Endothelial cell (in vitro differentiated cells): ENCODE measurements around the gene SEC23IP. TPM values are rescaled to one million over a fixed set of nuclear protein-coding genes. Genes with fewer than 3 reads are reported as not detected.
"Not testable (repeated sequence)": the region's sequence is repeated elsewhere in the genome, so short reads cannot be mapped to it uniquely, and the experiment has no call there.

Source experiments
- DNase-seq: peaks from one replicate; pipeline ENCODE4 v3.0.0; 2021; ENCODE audit warnings: low spot score
- H3K27ac Mint-ChIP-seq: one replicate; pipeline ENCODE4 v1.8.0; 2021; ENCODE audit warnings: mixed read lengths, inconsistent platforms; ENCODE audit not compliant: unreplicated experiment
- H3K27me3 Mint-ChIP-seq: one replicate; pipeline ENCODE4 v1.8.0; 2021; ENCODE audit warnings: mild to moderate bottlenecking, moderate library complexity, mixed read lengths, inconsistent platforms; ENCODE audit not compliant: unreplicated experiment
- H3K36me3 Mint-ChIP-seq: one replicate; pipeline ENCODE4 v1.8.0; 2021; ENCODE audit warnings: mild to moderate bottlenecking, low read depth, mixed read lengths, inconsistent platforms; ENCODE audit not compliant: unreplicated experiment
- H3K4me1 Mint-ChIP-seq: one replicate; pipeline ENCODE4 v1.8.0; 2021; ENCODE audit warnings: mild to moderate bottlenecking, mixed read lengths, inconsistent platforms; ENCODE audit not compliant: unreplicated experiment
- H3K4me3 Mint-ChIP-seq: one replicate; pipeline ENCODE4 v1.8.0; 2021; ENCODE audit warnings: mild to moderate bottlenecking, mixed read lengths, inconsistent platforms; ENCODE audit not compliant: unreplicated experiment
- H3K9me3 Mint-ChIP-seq: one replicate; pipeline ENCODE4 v1.8.0; 2021; ENCODE audit warnings: mixed read lengths, inconsistent platforms; ENCODE audit not compliant: unreplicated experiment
- CTCF ChIP-seq: fragments of 200-600 bp; sonication (generic); IDR thresholded peaks from one replicate; pipeline ENCODE4 v1.5.0; 2021; ENCODE audit warnings: antibody characterized with exemption; ENCODE audit not compliant: unreplicated experiment
- total RNA-seq: library from RNA; stranded (reverse); fragmentation: NEBNext Ultra II Directional; extraction: Animal tissue kit (Norgen Biotek cat#: 25700); gene quantifications from one replicate; pipeline ENCODE4 v1.2.1, GENCODE V29; 2021; ENCODE audit not compliant: unreplicated experiment

The SEC23IP gene
- total RNA-seq, 1 donor from 2014 or later = 68.7 TPM

DNA sequence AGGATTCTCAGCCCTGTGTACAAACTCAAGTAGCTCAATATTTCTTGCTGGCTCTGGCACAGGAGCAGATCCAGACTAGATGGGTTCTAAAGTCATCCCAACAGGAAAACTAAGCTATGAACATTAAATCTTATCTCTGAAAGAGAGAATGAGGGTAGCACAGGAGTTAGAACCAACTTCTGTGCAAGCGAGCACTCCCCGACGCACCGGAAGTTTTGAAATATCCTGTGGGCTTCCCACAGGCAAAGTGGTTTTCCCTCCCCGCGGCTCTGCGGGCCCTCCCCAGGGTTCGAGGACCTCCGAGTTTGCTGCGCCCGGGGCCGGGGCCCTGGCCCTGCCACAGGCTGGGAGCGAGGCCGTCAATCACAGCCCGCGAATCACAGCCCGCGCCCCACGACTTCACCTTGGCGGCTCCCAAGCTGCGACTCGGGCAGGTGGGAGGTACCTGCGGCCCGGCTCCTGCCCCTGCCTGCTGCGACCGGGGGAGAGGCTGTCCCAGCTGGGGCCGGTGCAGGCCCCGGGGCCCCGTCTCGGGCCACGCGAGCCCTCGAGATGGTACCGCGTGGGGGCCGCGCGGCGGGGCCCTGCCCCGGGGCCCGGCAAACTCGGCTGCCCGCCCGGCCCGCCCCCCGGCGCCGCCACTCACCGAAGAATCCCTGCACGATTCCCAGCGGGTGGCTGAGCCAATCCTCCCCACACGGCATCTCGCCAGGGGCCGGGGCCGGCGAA lies 20.5 kb upstream of the SEC23IP start:
- Mint-ChIP-seq H3K36me3 (peaks cover 7% of the 10 kb centered on the region), H3K9me3 (no peaks in the 10 kb centered on the region), H3K4me3 (peak overlapping the region; percentile 99), H3K4me1 (peaks cover 30% of the 10 kb centered on the region), H3K27ac (peak overlapping the region; percentile 93), H3K27me3 (peaks cover 8% of the 10 kb centered on the region)
- DNase-seq = peak; percentile 42
- TF ChIP-seq CTCF = no peak

GRCh38 chr10:119872610-119872859 lies 20.0 kb upstream of the SEC23IP start, which contains the start of gene MCMBP:
MCMBP (minus strand) TSS chr10:119872843; CDS start chr10:119872584, 259 bp downstream.
- Mint-ChIP-seq H3K9me3 (no peaks in the 10 kb centered on the region), H3K27me3 (peaks cover 8% of the 10 kb centered on the region), H3K36me3 (peaks cover 7% of the 10 kb centered on the region), H3K4me3 (peak within 1 kb of the TSS; percentile 99), H3K4me1 (peaks cover 30% of the 10 kb centered on the region), H3K27ac (peak within 1 kb of the TSS; percentile 93)
- no peak for DNase-seq
- no peak for TF ChIP-seq CTCF

GRCh38 chr10:119872860-119873681 lies 19.5 kb upstream of the SEC23IP start:
- DNase-seq = peak; percentile 87
- H3K27ac Mint-ChIP-seq = peak overlapping the region; percentile 33
- H3K9me3 Mint-ChIP-seq = no peaks in the 10 kb centered on the region
- peak overlapping the region; percentile 92 for H3K4me3 Mint-ChIP-seq
- peaks cover 30% of the 10 kb centered on the region for H3K4me1 Mint-ChIP-seq
- TF ChIP-seq CTCF = no peak
- peaks cover 7% of the 10 kb centered on the region for H3K36me3 Mint-ChIP-seq
- H3K27me3 Mint-ChIP-seq = peaks cover 8% of the 10 kb centered on the region

- TF ChIP-seq CTCF = no peak
- peaks cover 4% of the 10 kb centered on the region for H3K4me1 Mint-ChIP-seq
- no peaks in the 10 kb centered on the region for H3K36me3 Mint-ChIP-seq
- no peak for DNase-seq
- H3K27me3 Mint-ChIP-seq = no peaks in the 10 kb centered on the region
- no peaks in the 10 kb centered on the region for H3K9me3 Mint-ChIP-seq
- H3K4me3 Mint-ChIP-seq = no peak overlapping the region
- H3K27ac Mint-ChIP-seq = no peak overlapping the region
Measured at GRCh38 chr10:119878524-119878923, 14.0 kb upstream of the SEC23IP start.

GRCh38 chr10:119883901-119884611 lies 8.5 kb upstream of the SEC23IP start:
- H3K4me3 Mint-ChIP-seq, H3K9me3 Mint-ChIP-seq, H3K27me3 Mint-ChIP-seq, DNase-seq, H3K27ac Mint-ChIP-seq, H3K36me3 Mint-ChIP-seq, H3K4me1 Mint-ChIP-seq: not testable (repeated sequence)

- H3K9me3 Mint-ChIP-seq, H3K4me3 Mint-ChIP-seq, H3K27ac Mint-ChIP-seq, H3K27me3 Mint-ChIP-seq, DNase-seq, H3K36me3 Mint-ChIP-seq: not testable (repeated sequence)
- H3K4me1 Mint-ChIP-seq = peaks cover 17% of the 10 kb centered on the region
Measured at GRCh38 chr10:119886070-119886469, 6.5 kb upstream of the SEC23IP start.

DNA sequence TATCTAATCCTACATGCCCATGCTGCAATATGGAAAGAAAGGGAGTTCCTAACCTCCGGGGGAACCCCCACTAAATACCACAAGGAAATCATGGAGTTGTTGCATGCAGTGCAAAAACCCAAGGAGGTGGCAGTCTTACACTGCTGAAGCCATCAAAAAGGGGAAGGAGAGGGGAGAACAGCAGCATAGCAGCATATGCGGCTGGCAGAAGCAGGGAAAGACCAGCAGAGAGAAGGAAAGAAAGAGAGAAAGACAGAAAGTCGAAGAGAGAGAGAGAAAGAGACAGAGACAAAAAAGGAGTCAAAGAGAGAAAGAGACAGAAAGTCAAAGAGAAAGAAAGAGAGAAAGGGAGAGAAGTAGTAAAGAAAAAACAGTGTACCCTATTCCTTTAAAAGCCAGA lies 3.8 kb upstream of the SEC23IP start:
- not testable (repeated sequence) for H3K27me3 Mint-ChIP-seq, H3K9me3 Mint-ChIP-seq
- H3K27ac Mint-ChIP-seq = peak overlapping the region; percentile 26

DNA sequence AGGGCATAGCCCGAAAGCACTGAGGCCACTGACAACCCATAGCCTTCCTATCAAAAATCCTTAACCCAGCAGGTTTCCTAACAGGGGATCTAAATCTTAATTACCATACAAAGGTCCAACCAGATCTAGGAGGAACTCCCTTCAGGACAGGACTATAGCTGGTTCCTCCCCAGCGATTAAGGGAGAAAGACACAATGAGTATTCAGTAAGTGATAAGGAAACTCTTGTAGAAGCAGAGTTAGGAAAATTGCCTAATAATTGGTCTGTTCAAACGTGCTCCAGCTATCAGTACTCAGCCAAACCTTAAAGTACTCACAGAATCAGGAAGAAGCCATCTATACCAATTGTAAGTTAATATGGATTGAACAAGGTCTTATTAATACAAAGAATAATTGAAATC lies 3.3 kb upstream of the SEC23IP start:
- not testable (repeated sequence) for H3K27ac Mint-ChIP-seq, H3K27me3 Mint-ChIP-seq

More for the DNA sequence above, 3.8 kb upstream of the SEC23IP start:
- H3K4me3 Mint-ChIP-seq, DNase-seq, H3K36me3 Mint-ChIP-seq: not testable (repeated sequence)
- peaks cover 25% of the 10 kb centered on the region for H3K4me1 Mint-ChIP-seq

More for the DNA sequence above, 3.3 kb upstream of the SEC23IP start:
- DNase-seq, H3K36me3 Mint-ChIP-seq, H3K9me3 Mint-ChIP-seq: not testable (repeated sequence)
- H3K4me1 Mint-ChIP-seq = peaks cover 30% of the 10 kb centered on the region
- H3K4me3 Mint-ChIP-seq = peak overlapping the region; percentile 52
